ENCODE measurements around the gene RAMP1.
"Not testable (repeated sequence)": the region's sequence is repeated elsewhere in the genome, so short reads cannot be mapped to it uniquely, and the experiment has no call there.

The RAMP1 gene

GRCh38 chr2:237824085-237824484, 35.3 kb upstream of the RAMP1 start:
- no peak for DNase-seq (ENCODE audit: low spot score)
- TF ChIP-seq CTCF (IDR thresholded peaks at IDR 0.05) = no peak
- no peak overlapping the region for H3K4me3 ChIP-seq

GRCh38 chr2:237827421-237827987, 31.9 kb upstream of the RAMP1 start:
- Histone ChIP-seq H3K4me3 (no peak overlapping the region), H3K27ac (no peak overlapping the region)
- TF ChIP-seq CTCF (IDR thresholded peaks at IDR 0.05) = no peak
- no peak for DNase-seq (ENCODE audit: low spot score)

More at GRCh38 chr2:237824085-237824484, 35.3 kb upstream of the RAMP1 start:
- H3K27ac ChIP-seq = no peak overlapping the region

GRCh38 chr2:237830522-237830921, 28.9 kb upstream of the RAMP1 start:
- no peak for DNase-seq (ENCODE audit: low spot score)
- TF ChIP-seq CTCF (IDR thresholded peaks at IDR 0.05) = no peak
- H3K27ac ChIP-seq = no peak overlapping the region
- no peak overlapping the region for H3K4me3 ChIP-seq

GRCh38 chr2:237833546-237833945, 25.9 kb upstream of the RAMP1 start:
- DNase-seq (ENCODE audit: low spot score) = no peak
- Histone ChIP-seq H3K27ac (no peak overlapping the region), H3K4me3 (no peak overlapping the region)
- TF ChIP-seq CTCF (IDR thresholded peaks at IDR 0.05) = no peak

DNA sequence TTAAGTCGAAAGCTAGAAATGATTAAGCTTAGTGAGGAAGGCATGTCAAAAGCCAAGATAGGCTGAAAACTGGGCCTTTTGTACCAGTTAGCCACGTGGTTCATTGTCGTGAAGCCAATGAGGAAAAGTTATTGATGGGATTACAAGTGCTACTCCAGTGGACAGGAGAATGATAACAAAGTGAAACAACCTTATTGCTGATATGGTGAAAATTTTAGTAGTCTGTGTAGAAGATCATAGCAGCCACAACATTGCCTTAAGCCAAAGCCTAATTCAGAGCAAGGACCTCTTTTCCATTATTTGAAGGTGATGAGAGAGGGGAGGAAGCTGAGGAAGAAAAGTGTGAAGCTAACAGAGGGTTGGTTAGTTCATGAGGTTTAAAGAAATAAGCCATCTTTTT, 24.1 kb upstream of the RAMP1 start:
- no peak for TF ChIP-seq CTCF (IDR thresholded peaks at IDR 0.05)
- DNase-seq (ENCODE audit: low spot score) = no peak
- Histone ChIP-seq H3K27ac (no peak overlapping the region), H3K4me3 (no peak overlapping the region)

DNA sequence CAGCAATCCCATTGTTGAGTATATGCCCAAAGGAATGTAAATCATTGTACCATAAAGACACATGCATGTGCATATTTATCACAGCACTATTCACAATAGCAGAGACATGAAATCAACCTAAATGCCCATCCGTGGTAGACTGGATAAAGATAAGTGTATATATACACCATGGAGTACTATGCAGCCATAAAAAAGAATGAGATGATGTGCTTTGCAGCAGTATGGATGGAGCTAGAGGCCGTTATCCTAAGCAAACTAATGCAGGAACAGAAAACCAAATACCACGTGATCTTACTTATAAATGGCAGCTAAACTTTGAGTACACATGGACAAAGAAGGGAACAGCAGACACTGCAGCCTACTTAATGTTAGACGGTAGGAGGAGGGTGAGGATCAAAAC, 18.4 kb upstream of the RAMP1 start:
- TF ChIP-seq CTCF (IDR thresholded peaks at IDR 0.05) = no peak
- no peak for DNase-seq (ENCODE audit: low spot score)
- H3K4me3 ChIP-seq = no peak overlapping the region
- no peak overlapping the region for H3K27ac ChIP-seq

DNA sequence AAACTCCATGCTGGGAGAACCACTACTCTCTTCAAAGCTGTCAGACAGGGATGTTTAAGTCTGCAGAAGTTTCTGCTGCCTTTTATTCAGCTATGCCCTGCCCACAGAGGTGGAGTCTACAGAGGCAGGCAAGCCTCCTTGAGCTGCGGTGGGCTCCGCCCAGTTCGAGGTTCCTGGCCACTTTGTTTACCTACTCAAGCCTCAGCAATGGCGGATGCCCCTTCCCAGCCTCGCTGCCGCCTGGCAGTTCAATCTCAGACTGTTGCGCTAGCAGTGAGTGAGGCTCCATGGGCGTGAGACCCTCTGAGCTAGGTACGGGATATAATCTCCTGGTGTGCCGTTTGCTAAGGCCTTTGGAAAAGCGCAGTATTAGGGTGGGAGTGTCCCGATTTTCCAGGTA, 10.5 kb upstream of the RAMP1 start:
- H3K4me3 ChIP-seq; H3K27ac ChIP-seq; DNase-seq (ENCODE audit: low spot score): not testable (repeated sequence)

- no peak for DNase-seq (ENCODE audit: low spot score)
- Histone ChIP-seq H3K27ac (no peak overlapping the region), H3K4me3 (no peak overlapping the region)
- no peak for TF ChIP-seq CTCF (IDR thresholded peaks at IDR 0.05)
These were observed 5.1 kb upstream of the RAMP1 start for GRCh38 chr2:237854295-237854694.

Data from coronary artery (tissue), 2 donors.